ENCODE results near the gene SLC2A5.

DNA sequence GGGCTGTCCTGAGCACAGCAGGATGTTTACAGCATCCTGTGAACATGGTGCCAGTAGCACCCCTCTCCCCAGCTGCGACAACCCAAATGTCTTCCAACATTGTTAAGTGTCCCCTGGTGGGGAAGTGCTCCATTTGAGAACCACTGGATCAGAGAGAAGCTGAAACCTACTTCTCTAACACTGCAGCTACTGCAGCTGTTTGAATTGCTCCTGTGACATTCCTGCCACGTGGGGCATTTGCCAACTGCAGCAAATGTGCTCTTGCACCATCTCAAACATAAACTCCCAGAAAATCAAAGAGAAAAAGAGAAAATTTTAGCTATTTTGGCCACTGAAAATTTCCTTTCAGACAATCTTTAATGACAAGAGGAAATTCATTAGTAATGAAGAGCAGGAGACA lies 11.0 kb downstream of the SLC2A5 start:
- TF ChIP-seq, protein P1, sequence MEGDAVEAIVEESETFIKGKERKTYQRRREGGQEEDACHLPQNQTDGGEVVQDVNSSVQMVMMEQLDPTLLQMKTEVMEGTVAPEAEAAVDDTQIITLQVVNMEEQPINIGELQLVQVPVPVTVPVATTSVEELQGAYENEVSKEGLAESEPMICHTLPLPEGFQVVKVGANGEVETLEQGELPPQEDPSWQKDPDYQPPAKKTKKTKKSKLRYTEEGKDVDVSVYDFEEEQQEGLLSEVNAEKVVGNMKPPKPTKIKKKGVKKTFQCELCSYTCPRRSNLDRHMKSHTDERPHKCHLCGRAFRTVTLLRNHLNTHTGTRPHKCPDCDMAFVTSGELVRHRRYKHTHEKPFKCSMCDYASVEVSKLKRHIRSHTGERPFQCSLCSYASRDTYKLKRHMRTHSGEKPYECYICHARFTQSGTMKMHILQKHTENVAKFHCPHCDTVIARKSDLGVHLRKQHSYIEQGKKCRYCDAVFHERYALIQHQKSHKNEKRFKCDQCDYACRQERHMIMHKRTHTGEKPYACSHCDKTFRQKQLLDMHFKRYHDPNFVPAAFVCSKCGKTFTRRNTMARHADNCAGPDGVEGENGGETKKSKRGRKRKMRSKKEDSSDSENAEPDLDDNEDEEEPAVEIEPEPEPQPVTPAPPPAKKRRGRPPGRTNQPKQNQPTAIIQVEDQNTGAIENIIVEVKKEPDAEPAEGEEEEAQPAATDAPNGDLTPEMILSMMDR (IDR thresholded peaks at IDR 0.05) = no peak
- TF ChIP-seq EP300 (IDR thresholded peaks at IDR 0.05) = no peak
- no peak for TF ChIP-seq POLR2AphosphoS5 (IDR thresholded peaks at IDR 0.05)
